Activated B cell treated with CpG ODN at 0.5 μM for 24 hours (primary cell): ENCODE data around the gene PIGS. TPM values are rescaled to one million over a fixed set of nuclear protein-coding genes. Genes with fewer than 3 reads are reported as not detected.

Experiments used
- ATAC-seq: fragments of 200-7000 bp; cut with Tn5 transposase; one replicate; pipeline ENCODE4 v1.10.0; 2021; ENCODE audit warnings: low read depth, mild to moderate bottlenecking, moderate library complexity
- CTCF ChIA-PET: fragments of 350-600 bp; sonication (Branson Sonifier 250); formaldehyde crosslinking; loops from one replicate; lab custom pipeline; 2021; ENCODE audit warnings: antibody characterized with exemption; lab: Charles Lee
- POLR2A ChIA-PET: fragments of 350-600 bp; sonication (Branson Sonifier 250); formaldehyde crosslinking; loops from one replicate; lab custom pipeline; 2021; ENCODE audit warnings: antibody characterized with exemption; lab: Charles Lee
- DNase-seq: peaks from one replicate; pipeline ENCODE4 v3.0.0; 2022
- H3K27ac Mint-ChIP-seq: one replicate; pipeline ENCODE4 v1.8.0; 2020; ENCODE audit warnings: mixed read lengths
- H3K27me3 Mint-ChIP-seq: one replicate; pipeline ENCODE4 v1.8.0; 2021; ENCODE audit warnings: mixed read lengths
- H3K36me3 Mint-ChIP-seq: one replicate; pipeline ENCODE4 v1.8.0; 2021; ENCODE audit warnings: low read depth, mixed read lengths
- H3K4me1 Mint-ChIP-seq: one replicate; pipeline ENCODE4 v1.8.0; 2021; ENCODE audit warnings: mixed read lengths
- H3K4me3 Mint-ChIP-seq: one replicate; pipeline ENCODE4 v1.8.0; 2020; ENCODE audit warnings: mild to moderate bottlenecking, mixed read lengths
- H3K9me3 Mint-ChIP-seq: one replicate; pipeline ENCODE4 v1.8.0; 2020; ENCODE audit warnings: mixed read lengths
- intact Hi-C: fragments of 100-400 bp; cut with micrococcal nuclease; formaldehyde crosslinking; loops from one replicate; pipeline ENCODE4 v1.15.1; 2024
- total RNA-seq: library from RNA; stranded (reverse); gene quantifications from 2 replicates; pipeline ENCODE4 v1.2.3, GENCODE V29; 2022
- TF ChIP-seq, protein P1 (sequence below): fragments of 200-600 bp; IDR thresholded peaks from one replicate; pipeline ENCODE4 v1.8.0; 2022; ENCODE audit warnings: antibody characterized with exemption, mild to moderate bottlenecking

Gene PIGS
- total RNA-seq, 1 donor from 2014 or later, result 92.2 TPM

DNA sequence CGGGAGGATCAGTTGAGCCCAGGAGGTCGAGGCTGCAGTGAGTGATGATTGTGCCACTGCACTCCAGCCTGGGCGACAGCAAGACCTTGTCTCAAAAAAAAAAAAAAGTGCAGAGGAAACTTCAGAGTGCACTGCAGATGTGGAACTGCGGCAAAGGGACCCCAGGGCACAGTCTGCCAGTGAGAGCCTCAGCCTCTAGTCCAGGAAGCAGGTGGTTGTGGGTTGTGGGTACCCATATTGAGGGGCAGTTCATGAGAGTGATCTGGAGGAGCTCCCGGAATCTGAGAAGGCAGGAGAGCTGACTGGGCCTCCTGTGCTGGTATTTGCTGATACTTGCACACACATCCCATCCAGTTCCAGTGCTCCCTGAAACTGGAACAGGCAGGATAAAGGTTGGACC lies 52.1 kb downstream of the PIGS start:
- ATAC-seq (no peak), DNase-seq (no peak)
- TF ChIP-seq, protein P1, sequence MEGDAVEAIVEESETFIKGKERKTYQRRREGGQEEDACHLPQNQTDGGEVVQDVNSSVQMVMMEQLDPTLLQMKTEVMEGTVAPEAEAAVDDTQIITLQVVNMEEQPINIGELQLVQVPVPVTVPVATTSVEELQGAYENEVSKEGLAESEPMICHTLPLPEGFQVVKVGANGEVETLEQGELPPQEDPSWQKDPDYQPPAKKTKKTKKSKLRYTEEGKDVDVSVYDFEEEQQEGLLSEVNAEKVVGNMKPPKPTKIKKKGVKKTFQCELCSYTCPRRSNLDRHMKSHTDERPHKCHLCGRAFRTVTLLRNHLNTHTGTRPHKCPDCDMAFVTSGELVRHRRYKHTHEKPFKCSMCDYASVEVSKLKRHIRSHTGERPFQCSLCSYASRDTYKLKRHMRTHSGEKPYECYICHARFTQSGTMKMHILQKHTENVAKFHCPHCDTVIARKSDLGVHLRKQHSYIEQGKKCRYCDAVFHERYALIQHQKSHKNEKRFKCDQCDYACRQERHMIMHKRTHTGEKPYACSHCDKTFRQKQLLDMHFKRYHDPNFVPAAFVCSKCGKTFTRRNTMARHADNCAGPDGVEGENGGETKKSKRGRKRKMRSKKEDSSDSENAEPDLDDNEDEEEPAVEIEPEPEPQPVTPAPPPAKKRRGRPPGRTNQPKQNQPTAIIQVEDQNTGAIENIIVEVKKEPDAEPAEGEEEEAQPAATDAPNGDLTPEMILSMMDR, result no peak
- no peaks in the 10 kb centered on the region for H3K9me3 Mint-ChIP-seq
- H3K27ac Mint-ChIP-seq, result no peak overlapping the region
- no peaks in the 10 kb centered on the region for H3K27me3 Mint-ChIP-seq
- POLR2A ChIA-PET, result no interaction called here
- peaks cover 9% of the 10 kb centered on the region for H3K4me1 Mint-ChIP-seq
- CTCF ChIA-PET, result no interaction called here
- no peaks in the 10 kb centered on the region for H3K36me3 Mint-ChIP-seq
- intact Hi-C loops, result loop anchor here (2.0 kb wide), 1 partner anchor 18 kb away; no protein-coding TSS in a partner anchor
- no peak overlapping the region for H3K4me3 Mint-ChIP-seq

DNA sequence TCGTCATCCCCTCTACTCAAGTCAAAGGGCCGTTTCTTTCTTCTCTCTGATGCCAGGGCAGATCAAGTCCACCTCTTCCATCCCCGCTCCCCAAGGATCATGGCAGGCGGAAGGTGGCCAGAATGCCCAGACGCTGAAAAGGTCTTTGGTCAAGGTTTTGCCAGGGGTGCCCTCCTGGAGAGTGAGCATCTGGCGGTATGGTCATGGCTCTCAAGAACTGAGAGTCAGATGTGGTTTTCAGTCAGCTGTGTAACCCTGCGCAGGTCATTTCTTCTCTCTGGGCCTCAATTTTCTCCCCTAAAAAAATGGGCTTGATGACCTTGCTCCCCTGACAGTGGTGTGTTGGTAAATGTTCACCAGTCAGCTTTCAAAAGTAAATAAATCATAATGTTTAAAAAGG lies 52.7 kb downstream of the PIGS start:
- Mint-ChIP-seq H3K27ac (no peak overlapping the region), H3K9me3 (no peaks in the 10 kb centered on the region), H3K4me3 (no peak overlapping the region), H3K36me3 (no peaks in the 10 kb centered on the region), H3K27me3 (no peaks in the 10 kb centered on the region), H3K4me1 (peaks cover 9% of the 10 kb centered on the region)
- DNase-seq (no peak), ATAC-seq (no peak)
- ChIA-PET POLR2A (no interaction called here), CTCF (no interaction called here)
- intact Hi-C loops, result loop anchor here (2.0 kb wide), 1 partner anchor 18 kb away; no protein-coding TSS in a partner anchor
- TF ChIP-seq, protein P1, result no peak

DNA sequence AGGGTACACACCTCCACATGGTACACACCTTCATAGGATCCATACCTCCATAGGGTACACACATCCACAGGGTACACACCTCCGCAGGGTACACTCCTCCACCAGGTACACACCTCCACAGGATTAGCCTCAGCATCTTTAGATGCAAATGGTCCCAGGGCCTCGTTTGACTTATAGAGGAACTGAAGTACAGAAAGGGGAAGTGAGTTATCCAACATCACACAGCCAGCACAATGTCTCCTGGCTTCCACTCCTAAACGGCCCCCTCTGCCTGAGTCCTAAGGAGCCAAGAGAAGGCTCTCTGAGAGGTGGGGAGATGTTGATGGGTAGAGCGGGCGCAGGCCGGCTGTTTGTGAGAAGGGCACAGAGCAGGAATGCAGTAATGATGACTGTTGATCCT lies 53.2 kb downstream of the PIGS start:
- peaks cover 9% of the 10 kb centered on the region for H3K4me1 Mint-ChIP-seq
- H3K36me3 Mint-ChIP-seq, result no peaks in the 10 kb centered on the region
- H3K9me3 Mint-ChIP-seq, result no peaks in the 10 kb centered on the region
- peak overlapping the region; percentile 0 for H3K27ac Mint-ChIP-seq
- H3K27me3 Mint-ChIP-seq, result no peaks in the 10 kb centered on the region
- ChIA-PET POLR2A (no interaction called here), CTCF (no interaction called here)
- TF ChIP-seq, protein P1, result no peak
- intact Hi-C loops, result loop anchor here (2.0 kb wide), 1 partner anchor 17 kb away; no protein-coding TSS in a partner anchor
- no peak overlapping the region for H3K4me3 Mint-ChIP-seq
- ATAC-seq, result peak; percentile 84
- DNase-seq, result no peak

DNA sequence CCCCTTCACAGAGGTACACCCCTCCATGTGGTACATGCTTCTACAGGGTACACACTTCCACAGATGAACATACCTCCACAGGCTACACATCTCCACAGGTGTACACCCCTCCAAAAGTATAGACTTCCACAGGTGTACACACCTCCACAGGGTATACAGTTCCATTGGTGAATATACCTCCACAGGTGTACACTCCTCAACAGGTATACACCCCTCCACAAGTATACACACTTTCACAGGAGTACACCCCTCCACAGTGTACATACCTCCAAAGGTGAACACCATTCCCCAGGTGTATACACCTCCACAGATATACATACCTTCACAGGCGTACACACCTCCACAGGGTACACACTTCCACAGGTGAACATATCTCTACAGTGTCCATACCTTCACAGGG lies 55.8 kb downstream of the PIGS start:
- no peaks in the 10 kb centered on the region for H3K27me3 Mint-ChIP-seq
- POLR2A ChIA-PET, result no interaction called here
- no peaks in the 10 kb centered on the region for H3K9me3 Mint-ChIP-seq
- no peak overlapping the region for H3K4me3 Mint-ChIP-seq
- intact Hi-C loops, result no loop called here
- DNase-seq (no peak), ATAC-seq (no peak)
- H3K27ac Mint-ChIP-seq, result no peak overlapping the region
- H3K4me1 Mint-ChIP-seq, result peaks cover 9% of the 10 kb centered on the region
- CTCF ChIA-PET, result no interaction called here
- no peaks in the 10 kb centered on the region for H3K36me3 Mint-ChIP-seq
- TF ChIP-seq, protein P1, result no peak

DNA sequence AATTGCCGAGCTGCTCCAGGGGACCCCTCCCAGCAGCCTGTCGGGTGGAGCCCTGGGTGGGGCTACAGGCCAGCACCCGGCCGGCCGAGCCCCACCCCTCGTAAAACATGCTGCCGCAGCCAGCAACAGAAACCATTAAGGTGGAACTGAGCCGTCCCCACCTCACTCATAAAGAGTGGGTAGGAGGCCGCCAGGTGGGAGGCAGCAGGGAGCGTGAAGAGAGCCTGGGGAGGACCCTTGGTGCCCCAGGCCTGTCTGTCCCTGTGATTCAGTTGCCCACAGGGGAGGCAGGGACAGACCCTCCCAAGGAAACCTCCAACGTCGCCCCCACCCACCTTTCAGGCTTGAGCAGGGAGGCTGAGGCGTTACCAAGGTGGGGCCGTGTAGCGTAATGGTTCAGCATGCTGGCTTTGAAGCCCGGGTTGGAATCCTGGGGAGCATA lies 56.7 kb downstream of the PIGS start:
- intact Hi-C loops, result no loop called here
- ChIA-PET POLR2A (no interaction called here), CTCF (no interaction called here)
- no peaks in the 10 kb centered on the region for H3K9me3 Mint-ChIP-seq
- no peaks in the 10 kb centered on the region for H3K36me3 Mint-ChIP-seq
- H3K27me3 Mint-ChIP-seq, result peaks cover 4% of the 10 kb centered on the region
- DNase-seq, result no peak
- ATAC-seq, result no peak
- no peak overlapping the region for H3K4me3 Mint-ChIP-seq
- no peak overlapping the region for H3K27ac Mint-ChIP-seq
- TF ChIP-seq, protein P1, result no peak
- H3K4me1 Mint-ChIP-seq, result peaks cover 9% of the 10 kb centered on the region
